GM19452 (cell line): ENCODE data around the gene MAML3.
A peak's percentile ranks its signal among the peaks of the same experiment; 100 is the strongest.

ENCODE experiments used
- ATAC-seq: cut with Tn5 transposase; IDR thresholded peaks from one replicate; pipeline ENCODE4 v1.9.1; 2021; ENCODE audit not compliant: unreplicated experiment

The MAML3 gene

GRCh38 chr4:139738846-139739613 is 415.0 kb downstream of the MAML3 start:
- no peak for ATAC-seq

DNA sequence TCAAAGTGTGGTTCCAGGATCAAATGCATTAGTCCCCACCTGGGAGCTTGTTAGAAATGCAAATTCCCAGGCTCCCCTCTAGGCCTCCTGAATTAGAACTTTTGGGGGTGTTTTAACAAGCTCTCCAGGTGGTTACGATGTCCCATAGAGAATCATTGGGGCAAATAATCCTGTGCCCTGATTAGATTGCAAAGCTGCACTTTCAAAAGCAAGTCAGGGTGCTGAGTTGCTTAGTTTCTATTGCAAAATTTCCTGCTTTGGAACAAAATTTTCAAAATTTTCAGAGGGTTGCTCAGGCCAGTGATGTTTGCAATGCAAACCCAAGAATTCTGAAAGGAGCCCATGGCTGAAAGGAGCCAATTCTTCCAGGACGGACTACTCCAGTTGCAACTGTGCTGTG is 417.3 kb downstream of the MAML3 start:
- ATAC-seq = no peak

GRCh38 chr4:139736274-139736660 is 417.7 kb downstream of the MAML3 start:
- no peak for ATAC-seq

GRCh38 chr4:139735381-139736273 is 418.4 kb downstream of the MAML3 start:
- ATAC-seq = no peak

GRCh38 chr4:139734875-139735380 is 419.1 kb downstream of the MAML3 start:
- peak; percentile 75 for ATAC-seq

GRCh38 chr4:139734201-139734874 is 419.6 kb downstream of the MAML3 start:
- ATAC-seq = no peak

- ATAC-seq = no peak
These were observed 420.9 kb downstream of the MAML3 start for GRCh38 chr4:139732991-139733570.

- no peak for ATAC-seq
These were observed 425.1 kb downstream of the MAML3 start for GRCh38 chr4:139728840-139729239.

DNA sequence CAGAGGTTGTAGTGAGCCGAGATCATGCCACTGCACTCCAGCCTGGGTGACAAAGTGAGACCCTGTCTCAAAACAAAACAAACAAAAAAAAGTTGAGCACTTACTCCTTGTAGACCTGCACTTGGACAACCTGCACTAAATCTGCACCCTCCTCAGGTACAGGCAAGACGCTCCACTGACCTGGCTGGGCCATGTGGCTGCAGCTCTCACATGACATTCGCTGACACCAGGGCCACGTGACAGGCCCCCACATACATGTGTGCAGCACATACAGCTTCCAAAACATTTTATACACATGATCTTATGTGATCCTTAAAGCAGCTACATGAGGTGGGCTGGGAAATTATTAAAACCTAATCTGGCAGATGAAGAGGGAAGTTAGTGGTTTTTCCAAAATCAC is 425.8 kb downstream of the MAML3 start:
- no peak for ATAC-seq

DNA sequence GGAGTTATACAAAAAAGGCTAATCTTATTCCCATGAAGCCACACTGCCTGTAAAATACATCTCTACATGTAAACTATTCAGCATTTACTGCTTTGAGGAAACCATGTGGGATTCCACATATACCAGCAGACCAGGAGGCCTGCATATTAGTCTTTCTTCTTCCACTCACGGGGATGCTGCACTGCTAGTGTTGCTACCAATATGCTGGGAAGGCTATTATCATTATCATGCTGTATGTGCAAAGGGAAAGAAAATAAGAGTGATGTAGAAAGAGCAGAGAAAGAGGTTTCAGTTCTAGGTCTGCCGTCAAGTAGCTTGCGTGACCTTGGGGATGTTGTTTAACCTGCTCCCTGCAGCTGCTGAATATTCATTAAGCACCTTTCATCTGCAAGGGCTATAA is 427.4 kb downstream of the MAML3 start:
- ATAC-seq = no peak

DNA sequence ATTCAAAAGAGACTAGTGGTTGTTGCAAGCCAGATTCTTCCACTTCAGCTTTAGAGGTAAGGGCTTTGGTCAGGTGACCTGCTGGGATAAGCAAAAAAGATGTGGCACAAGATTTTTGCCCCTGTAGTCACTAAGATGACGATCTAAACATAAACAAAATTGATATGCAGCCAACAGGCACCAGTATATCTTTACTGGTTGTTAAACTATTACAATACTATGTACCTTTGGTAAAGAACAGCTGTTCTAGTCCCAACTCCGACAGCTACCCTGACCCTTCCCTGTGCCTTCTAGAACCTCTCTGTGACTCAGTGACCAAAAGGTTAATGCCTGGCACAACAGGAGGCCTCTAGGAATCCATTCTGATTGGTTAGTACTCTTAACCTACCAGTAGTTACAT is 428.7 kb downstream of the MAML3 start:
- ATAC-seq = no peak

GRCh38 chr4:139721789-139722188 is 432.2 kb downstream of the MAML3 start:
- ATAC-seq = no peak

DNA sequence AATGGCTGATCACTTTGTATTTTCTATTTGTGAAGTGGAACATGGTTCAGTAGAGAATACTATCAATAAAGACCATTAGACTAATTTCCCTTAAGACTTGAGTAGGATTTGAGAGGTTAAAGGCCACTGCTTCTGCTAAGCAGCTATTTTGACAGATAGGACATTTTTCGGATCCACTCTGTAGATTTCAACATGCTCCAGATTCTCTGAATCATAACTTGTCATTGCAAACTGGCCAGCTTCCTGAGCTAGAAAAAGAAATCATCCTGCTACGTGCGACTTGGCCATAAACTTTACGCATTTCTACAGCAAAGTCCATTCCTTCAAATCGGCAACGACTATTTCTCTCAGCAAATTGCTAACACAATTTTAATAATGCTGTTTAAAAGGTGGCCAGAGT is 433.2 kb downstream of the MAML3 start:
- ATAC-seq = no peak

DNA sequence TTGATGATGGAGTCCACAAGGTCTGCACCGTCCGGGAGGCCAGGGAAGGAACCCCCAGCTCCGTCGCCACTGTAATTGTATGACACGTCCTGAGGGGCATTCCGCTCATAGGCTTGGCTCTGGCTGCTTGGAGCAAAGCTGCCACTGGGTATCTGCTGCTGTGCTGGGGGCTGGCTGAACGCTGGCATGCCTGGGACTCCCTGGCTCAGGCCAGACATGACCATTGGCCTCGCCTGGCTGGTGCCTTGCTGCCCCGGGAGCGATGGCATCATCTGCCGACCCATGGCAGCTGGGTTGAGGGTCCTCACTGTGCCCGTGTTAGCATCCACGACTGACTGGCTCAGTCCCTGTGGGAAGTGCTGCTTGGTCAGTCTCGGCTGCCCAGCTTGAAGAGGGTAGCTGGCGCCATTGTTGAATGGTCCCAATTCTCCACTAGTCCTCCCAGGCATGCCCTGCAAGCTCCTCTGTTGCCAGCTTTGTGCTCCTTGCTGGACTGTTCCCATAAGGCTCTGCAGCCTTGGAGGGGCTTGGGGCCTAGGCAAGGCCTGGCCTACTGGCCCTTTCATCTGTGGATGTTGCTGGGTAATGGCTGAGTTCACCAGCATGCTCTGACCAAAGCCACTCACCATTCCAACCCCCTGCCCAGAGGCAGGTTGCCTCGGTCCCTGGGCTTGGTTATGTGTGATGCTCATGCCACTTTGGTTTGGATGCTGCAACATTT is 434.4 kb downstream of the MAML3 start:
- no peak for ATAC-seq

DNA sequence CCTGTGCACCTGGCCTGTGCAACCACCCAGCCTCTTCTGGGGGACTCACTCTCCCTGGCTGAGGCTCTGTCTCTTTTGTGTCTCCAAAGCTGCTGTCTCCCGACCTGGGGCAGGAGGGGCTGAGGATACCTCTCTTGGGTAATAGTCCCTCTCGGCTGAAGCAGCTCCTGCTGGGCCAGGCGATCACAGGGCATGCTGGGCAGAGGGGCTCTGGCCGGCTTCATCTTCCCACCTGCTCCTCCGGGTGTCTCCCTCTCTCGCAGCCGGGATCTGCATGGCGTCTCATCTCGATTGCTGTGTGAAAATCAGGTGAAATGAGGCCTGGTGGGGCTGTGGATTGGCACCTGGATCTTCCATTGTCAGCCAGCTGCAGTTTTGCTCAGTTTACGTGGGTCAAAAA is 435.2 kb downstream of the MAML3 start:
- no peak for ATAC-seq

DNA sequence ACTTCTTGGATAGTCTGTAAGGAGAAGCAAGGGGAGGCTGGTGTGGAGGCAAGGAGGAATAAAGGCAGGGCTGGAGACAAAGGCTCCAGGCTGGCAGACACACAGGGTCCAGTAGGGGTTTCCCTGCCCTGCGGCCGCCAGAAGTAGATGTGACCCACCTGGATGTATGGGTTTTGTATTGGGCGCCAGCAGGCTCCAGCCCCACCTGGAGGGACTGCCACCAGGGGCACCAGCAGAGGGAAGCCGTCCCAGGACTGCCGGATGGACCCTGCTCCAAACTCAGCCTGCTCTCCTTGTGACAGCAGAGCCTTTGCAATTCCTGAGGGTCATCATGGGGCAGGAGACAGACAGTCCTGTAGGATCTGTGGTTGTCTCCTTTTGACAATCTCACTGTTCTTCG is 435.6 kb downstream of the MAML3 start:
- no peak for ATAC-seq

DNA sequence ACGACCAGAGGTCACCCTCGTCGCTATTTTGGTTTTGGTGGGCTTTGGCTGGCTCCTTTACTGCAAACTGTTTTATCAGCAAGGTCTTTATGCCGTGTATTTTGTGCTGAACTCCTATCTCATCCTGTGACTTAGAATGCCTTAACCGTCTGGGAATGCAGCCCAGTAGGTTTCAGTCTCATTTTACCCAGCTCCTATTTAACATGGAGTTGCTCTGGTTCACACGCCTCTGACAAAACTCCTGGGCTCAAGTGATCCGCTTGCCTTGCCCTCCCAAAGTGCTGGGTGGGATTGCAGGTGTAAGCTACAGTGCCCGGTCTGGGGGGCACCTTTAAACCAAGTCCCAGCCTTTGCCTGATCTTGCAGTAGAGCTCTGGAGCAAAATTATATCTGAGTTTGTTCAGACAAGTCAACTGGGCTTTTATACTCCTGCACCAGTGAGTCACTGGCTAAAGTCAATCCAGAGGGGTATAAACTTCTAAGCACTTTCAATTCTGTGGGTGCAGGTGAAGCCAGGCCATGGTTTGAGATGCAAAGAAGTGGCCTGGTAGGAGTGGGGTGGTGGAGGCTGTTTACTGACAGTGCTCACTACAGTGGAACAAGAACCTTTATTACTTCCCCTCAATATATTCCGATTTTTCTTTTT is 438.1 kb downstream of the MAML3 start:
- no peak for ATAC-seq

GRCh38 chr4:139712882-139713281 is 441.1 kb downstream of the MAML3 start:
- ATAC-seq = no peak

GRCh38 chr4:139711461-139711860 is 442.5 kb downstream of the MAML3 start:
- ATAC-seq = no peak

DNA sequence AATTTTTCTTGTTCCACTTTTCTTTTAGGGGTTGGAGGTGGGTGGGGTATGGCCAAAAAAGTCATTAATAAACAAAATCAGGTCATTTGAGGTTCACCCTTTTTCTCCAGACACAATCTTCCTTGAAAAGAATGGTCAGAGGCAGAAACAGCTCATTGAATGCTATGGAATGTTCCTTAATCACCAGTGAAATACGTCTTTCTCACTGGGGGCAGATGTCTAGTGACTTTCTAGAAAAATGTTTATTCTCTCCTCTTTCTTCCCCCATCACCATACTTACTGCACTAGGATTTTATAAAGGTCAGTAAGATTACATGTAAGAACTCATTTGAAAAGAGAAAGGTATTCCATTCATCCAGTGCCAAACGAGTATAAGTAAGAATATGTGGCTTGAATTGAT is 443.9 kb downstream of the MAML3 start:
- ATAC-seq = no peak
